ENCODE data around the gene C9orf152.

The C9orf152 gene

GRCh38 chr9:110175275-110175968, 32.5 kb downstream of the C9orf152 start:
- H3K27ac ChIP-seq = no peak overlapping the region
- H3K79me2 ChIP-seq (ENCODE audit: insufficient read depth, low read depth) = peaks cover 4% of the 10 kb centered on the region; the same call in 1 of the 2 replicates
- no peaks in the 10 kb centered on the region for H3K27me3 ChIP-seq (ENCODE audit: insufficient read depth, low read depth)
- peaks cover 12% of the 10 kb centered on the region for H3K4me1 ChIP-seq (ENCODE audit: low read depth, poor library complexity, severe bottlenecking)
- no peaks in the 10 kb centered on the region for H4K20me1 ChIP-seq (ENCODE audit: insufficient read depth)
- H3K4me3 ChIP-seq (IDR thresholded peaks at IDR 0.05; ENCODE audit: insufficient read depth, low read depth, low read length) = no peak overlapping the region
- H3K9ac ChIP-seq = no peak overlapping the region
- no peak for TF ChIP-seq CTCF (conservative IDR thresholded peaks at IDR 0.05; ENCODE audit: low read depth, low read length)
- H3K4me2 ChIP-seq = no peak overlapping the region
- H3K36me3 ChIP-seq (ENCODE audit: insufficient read depth) = no peaks in the 10 kb centered on the region
- H2AFZ ChIP-seq (ENCODE audit: low read depth) = no peak overlapping the region

DNA sequence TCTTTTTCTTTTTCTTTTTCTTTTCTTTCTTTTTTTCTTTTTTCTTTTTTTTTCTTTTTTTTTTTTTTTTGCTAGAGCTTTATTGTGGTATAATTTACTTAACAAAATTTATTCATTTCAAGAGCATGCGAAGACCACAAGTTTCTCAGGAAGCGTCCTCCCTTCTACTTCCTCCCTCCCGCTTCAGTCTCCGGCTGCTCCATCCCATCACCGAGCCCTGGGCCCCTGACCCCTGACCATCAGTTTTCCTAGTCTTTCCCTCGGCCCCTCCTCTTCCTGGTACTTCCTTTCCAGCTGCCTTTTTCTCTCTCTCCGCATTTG, 34.7 kb downstream of the C9orf152 start:
- H4K20me1 ChIP-seq (ENCODE audit: insufficient read depth) = no peaks in the 10 kb centered on the region
- no peak overlapping the region for H3K4me2 ChIP-seq
- peaks cover 8% of the 10 kb centered on the region; the same call in 1 of the 2 replicates for H3K79me2 ChIP-seq (ENCODE audit: insufficient read depth, low read depth)
- H3K27ac ChIP-seq = no peak overlapping the region
- no peaks in the 10 kb centered on the region for H3K27me3 ChIP-seq (ENCODE audit: insufficient read depth, low read depth)
- H2AFZ ChIP-seq (ENCODE audit: low read depth) = no peak overlapping the region
- no peak overlapping the region for H3K4me3 ChIP-seq (IDR thresholded peaks at IDR 0.05; ENCODE audit: insufficient read depth, low read depth, low read length)
- no peaks in the 10 kb centered on the region; the same call in 1 of the 2 replicates for H3K36me3 ChIP-seq (ENCODE audit: insufficient read depth)
- no peak for TF ChIP-seq CTCF (conservative IDR thresholded peaks at IDR 0.05; ENCODE audit: low read depth, low read length)
- no peaks in the 10 kb centered on the region for H3K4me1 ChIP-seq (ENCODE audit: low read depth, poor library complexity, severe bottlenecking)
- no peak overlapping the region for H3K9ac ChIP-seq

DNA sequence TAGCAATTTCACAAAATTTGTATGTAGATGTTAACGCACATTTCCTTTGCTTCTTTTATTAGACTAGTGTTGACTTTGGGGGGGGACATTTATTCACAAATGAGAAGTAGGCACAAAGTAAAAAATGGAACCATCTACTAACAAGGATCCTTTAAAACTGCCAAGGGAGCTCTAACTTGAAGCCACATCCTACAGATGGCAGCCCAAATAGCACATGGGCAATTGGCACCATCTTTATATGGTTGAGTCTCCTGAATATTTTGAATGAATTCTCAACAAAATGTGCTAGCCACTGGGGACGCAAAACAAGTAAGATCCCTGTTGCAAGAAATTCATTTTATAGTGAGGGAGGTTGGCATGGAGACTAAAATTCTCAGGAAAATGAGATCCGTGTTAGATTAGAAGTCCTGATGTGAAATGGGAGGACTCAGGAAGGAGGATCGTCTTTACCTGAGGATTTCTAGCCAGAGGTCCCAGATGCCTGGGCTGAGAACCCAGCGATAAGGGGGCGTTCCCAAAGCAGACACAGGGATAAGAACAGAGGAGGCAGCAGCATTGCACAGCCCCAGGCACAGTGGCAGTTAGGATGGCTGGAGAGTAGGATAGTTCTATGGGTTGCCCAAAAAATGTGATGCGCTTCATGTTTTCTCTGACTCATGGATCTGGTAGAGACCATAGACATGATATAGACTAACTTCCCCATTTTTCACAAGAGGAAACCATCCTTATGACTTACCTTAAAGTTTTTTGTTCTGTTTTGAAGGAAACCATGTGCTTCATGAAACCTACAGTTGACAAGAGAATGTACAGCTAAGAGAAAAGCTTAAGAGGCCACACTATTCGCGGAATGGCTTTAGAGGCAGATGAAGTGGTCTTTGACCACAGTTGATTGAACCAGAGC, 37.4 kb downstream of the C9orf152 start:
- H3K9ac ChIP-seq = no peak overlapping the region
- TF ChIP-seq CTCF (conservative IDR thresholded peaks at IDR 0.05; ENCODE audit: low read depth, low read length) = no peak
- H2AFZ ChIP-seq (ENCODE audit: low read depth) = no peak overlapping the region
- H3K4me2 ChIP-seq = no peak overlapping the region
- no peak overlapping the region for H3K27ac ChIP-seq
- H3K27me3 ChIP-seq (ENCODE audit: insufficient read depth, low read depth) = no peaks in the 10 kb centered on the region
- peaks cover 8% of the 10 kb centered on the region; the same call in 1 of the 2 replicates for H3K79me2 ChIP-seq (ENCODE audit: insufficient read depth, low read depth)
- no peak overlapping the region for H3K4me3 ChIP-seq (IDR thresholded peaks at IDR 0.05; ENCODE audit: insufficient read depth, low read depth, low read length)
- H3K4me1 ChIP-seq (ENCODE audit: low read depth, poor library complexity, severe bottlenecking) = no peaks in the 10 kb centered on the region
- H3K36me3 ChIP-seq (ENCODE audit: insufficient read depth) = no peaks in the 10 kb centered on the region; the same call in 1 of the 2 replicates
- H4K20me1 ChIP-seq (ENCODE audit: insufficient read depth) = no peaks in the 10 kb centered on the region

DNA sequence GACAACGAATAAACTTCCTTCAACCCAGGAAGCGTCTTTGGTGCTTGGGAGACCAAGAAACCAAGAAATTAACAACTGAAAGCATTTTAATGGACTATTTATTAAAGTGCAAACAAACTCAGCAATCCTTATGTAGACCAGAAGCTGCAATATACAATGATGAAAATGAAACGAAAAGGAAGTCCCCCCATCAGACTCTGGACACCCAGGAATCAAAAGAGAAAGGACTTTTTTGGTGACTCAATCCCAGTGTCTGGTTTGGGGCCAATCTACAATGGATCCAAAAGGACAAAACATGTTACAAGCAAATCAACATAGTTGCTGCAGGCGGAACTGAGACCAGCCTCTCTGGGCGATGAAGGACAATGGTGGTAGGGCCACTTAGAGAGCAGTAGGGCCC, 39.5 kb downstream of the C9orf152 start:
- no peak overlapping the region for H3K9ac ChIP-seq
- H3K79me2 ChIP-seq (ENCODE audit: insufficient read depth, low read depth) = peaks cover 27% of the 10 kb centered on the region
- H2AFZ ChIP-seq (ENCODE audit: low read depth) = no peak overlapping the region
- TF ChIP-seq CTCF (conservative IDR thresholded peaks at IDR 0.05; ENCODE audit: low read depth, low read length) = no peak
- H3K27me3 ChIP-seq (ENCODE audit: insufficient read depth, low read depth) = no peaks in the 10 kb centered on the region
- H3K4me3 ChIP-seq (IDR thresholded peaks at IDR 0.05; ENCODE audit: insufficient read depth, low read depth, low read length) = no peak overlapping the region
- H3K27ac ChIP-seq = no peak overlapping the region
- no peak overlapping the region for H3K4me2 ChIP-seq
- H4K20me1 ChIP-seq (ENCODE audit: insufficient read depth) = no peaks in the 10 kb centered on the region
- H3K4me1 ChIP-seq (ENCODE audit: low read depth, poor library complexity, severe bottlenecking) = no peaks in the 10 kb centered on the region
- H3K36me3 ChIP-seq (ENCODE audit: insufficient read depth) = no peaks in the 10 kb centered on the region; the same call in 1 of the 2 replicates
